NT2/D1 (cell line): Measurements from ENCODE around the gene DDX23.

Experiments used
- DNase-seq: peaks from one replicate; pipeline ENCODE4 v3.0.0-alpha.2; 2011; ENCODE audit warnings: low read depth, low spot score
- H3K27me3 ChIP-seq: 2 replicates; pipeline ENCODE4 v1.6.0; 2011; ENCODE audit warnings: mild to moderate bottlenecking; ENCODE audit not compliant: insufficient read length, insufficient read depth
- H3K36me3 ChIP-seq: 2 replicates; pipeline ENCODE4 v1.6.1; 2011; ENCODE audit warnings: mild to moderate bottlenecking, low read length, mixed read lengths; ENCODE audit not compliant: insufficient read depth, insufficient read length
- H3K4me1 ChIP-seq: 2 replicates; pipeline ENCODE4 v1.5.1; 2011; ENCODE audit not compliant: insufficient read depth, insufficient read length
- H3K4me3 ChIP-seq: 2 replicates; pipeline ENCODE4 v1.5.1; 2011; ENCODE audit warnings: low read depth; ENCODE audit not compliant: insufficient read length
- H3K9ac ChIP-seq: 2 replicates; pipeline ENCODE4 v1.6.0; 2011; ENCODE audit warnings: low read depth; ENCODE audit not compliant: insufficient read length
- H3K9me3 ChIP-seq: 2 replicates; pipeline ENCODE4 v1.5.1; 2011; ENCODE audit warnings: mild to moderate bottlenecking, low read length; ENCODE audit not compliant: insufficient read depth
- SUZ12 ChIP-seq: IDR thresholded peaks from 2 replicates; pipeline ENCODE4 v1.6.1; 2011; ENCODE audit not compliant: insufficient read length, insufficient read depth; ENCODE audit errors: extremely low read depth
- YY1 ChIP-seq: IDR thresholded peaks from 2 replicates; pipeline ENCODE4 v1.6.1; 2011; ENCODE audit not compliant: insufficient read length, insufficient read depth
- ZNF274 ChIP-seq: IDR thresholded peaks from 2 replicates; pipeline ENCODE4 v1.6.1; 2011; ENCODE audit warnings: mild to moderate bottlenecking, low read depth, low read length

DDX23 gene

DNA sequence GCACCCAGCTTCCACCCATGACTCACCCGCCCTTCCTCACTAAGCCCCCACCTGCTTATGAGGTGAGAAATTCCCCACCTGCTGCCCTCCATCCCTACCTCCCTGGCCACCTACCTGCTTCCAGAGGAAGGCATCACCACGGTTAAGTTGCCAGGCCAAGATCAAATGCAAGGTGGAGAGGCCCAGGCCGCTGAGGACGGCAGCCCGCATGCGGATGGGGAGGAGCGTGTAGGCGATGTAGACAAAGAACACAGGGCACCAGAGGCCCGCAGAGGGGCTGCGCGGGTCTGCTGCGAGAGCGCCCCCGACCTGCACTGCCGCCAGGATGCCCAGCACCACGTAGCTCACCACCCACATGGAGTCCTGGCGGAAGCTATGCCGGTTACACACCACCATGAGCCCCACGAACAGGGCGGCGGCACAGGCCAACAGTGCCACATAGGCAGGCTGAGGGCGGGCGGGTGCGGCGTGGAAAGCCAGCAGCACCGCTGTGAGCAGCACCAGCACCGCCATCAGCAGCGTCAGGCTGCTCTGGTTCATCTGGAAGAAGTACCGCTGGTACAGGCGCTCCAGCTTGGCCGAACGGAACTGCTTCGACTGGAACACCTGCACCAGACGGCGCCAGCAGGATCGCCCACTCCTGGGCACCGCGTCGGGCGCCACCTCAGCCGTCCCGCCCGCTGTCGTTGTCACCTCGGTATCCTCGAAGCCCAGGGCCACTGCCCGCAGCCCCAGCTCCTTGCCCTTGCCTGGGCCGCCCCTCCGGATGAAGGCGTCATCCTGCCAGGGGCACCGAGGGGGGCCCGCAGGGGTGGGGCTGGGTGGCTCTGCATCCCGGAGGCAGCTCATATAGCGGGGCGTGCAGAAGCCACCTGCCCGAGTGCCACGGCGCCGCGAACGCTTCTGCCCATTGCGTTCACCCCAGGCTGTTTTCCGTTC is 69.2 kb downstream of the DDX23 start:
- no peak overlapping the region for H3K9ac ChIP-seq
- TF ChIP-seq SUZ12, result no peak
- no peak for TF ChIP-seq ZNF274
- TF ChIP-seq YY1, result no peak
- H3K4me3 ChIP-seq, result no peak overlapping the region
- no peaks in the 10 kb centered on the region for H3K9me3 ChIP-seq
- H3K36me3 ChIP-seq, result peaks cover 26% of the 10 kb centered on the region
- peaks cover 19% of the 10 kb centered on the region for H3K4me1 ChIP-seq
- no peak for DNase-seq
- no peaks in the 10 kb centered on the region for H3K27me3 ChIP-seq

DNA sequence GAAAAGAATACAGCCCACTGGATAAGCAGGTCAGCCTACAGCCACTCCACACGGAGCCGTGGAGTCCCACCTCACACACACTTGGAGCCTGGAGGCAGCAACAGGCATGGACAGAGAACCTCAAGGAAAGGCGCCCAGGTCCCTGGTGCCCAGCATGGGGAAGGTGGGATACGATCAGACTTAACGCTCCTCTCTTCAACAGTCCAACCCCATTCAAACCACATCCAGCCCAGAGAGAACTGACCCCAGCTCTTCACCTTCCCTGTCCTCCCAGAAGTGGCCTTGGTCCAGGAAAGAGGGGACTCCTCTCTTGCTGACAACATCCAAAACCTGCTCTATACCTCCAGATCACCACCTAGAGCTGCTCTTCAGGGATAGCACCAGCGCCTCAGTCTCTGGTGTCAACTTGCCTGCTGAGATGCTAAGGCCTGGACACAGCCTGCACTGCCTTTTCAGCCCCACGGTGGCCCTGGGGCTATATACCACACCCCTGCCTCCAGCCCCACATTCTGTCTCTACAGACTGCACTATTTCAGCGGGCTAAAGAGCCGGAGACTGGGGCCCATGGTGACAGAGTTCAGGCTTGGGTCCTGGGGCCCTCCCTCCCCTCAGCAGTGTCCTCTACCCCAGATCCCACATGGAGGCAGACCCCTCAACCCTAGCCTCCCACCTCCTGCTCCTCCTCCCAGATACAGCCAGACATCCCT is 70.1 kb downstream of the DDX23 start:
- Histone ChIP-seq H3K27me3 (no peaks in the 10 kb centered on the region), H3K4me3 (no peak overlapping the region), H3K4me1 (peaks cover 26% of the 10 kb centered on the region), H3K9ac (no peak overlapping the region), H3K36me3 (peaks cover 35% of the 10 kb centered on the region), H3K9me3 (no peaks in the 10 kb centered on the region)
- TF ChIP-seq SUZ12 (no peak), ZNF274 (no peak), YY1 (no peak)
- no peak for DNase-seq

DNA sequence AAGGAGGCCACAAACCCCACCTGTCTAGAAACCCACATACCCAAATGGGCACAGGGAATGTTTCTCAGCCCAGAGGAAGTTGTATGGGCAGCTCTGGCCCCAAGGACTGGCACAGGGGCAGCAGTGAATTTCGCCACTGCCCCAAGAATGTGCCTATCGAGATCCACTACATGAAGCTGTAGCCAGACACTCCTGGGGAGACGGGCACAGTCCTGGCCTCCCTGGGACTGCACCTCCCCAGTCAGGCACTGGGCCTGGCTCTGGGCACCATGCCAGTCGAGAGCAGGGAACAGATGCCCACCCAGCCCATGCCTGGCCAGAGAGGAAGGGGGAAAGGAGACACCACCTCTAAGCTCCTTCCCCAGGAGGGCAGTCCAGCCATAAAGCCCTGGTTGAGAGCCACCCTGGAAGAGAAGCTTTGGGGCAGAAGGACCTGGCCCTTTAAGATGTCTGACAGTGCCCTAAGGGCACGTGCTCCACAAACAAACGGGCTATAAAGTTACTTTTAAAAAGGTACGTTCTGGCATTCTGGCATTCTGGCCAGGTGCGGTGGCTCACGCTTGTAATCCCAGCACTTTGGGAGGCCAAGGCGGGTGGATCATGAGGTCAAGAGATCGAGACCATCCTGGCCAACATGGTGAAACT is 71.5 kb downstream of the DDX23 start:
- Histone ChIP-seq H3K4me1 (peaks cover 26% of the 10 kb centered on the region), H3K4me3 (no peak overlapping the region), H3K27me3 (no peaks in the 10 kb centered on the region), H3K9me3 (no peaks in the 10 kb centered on the region), H3K36me3 (peaks cover 45% of the 10 kb centered on the region), H3K9ac (peak overlapping the region; percentile 4)
- DNase-seq, result no peak
- TF ChIP-seq SUZ12, result no peak
- TF ChIP-seq YY1, result no peak
- TF ChIP-seq ZNF274, result no peak

DNA sequence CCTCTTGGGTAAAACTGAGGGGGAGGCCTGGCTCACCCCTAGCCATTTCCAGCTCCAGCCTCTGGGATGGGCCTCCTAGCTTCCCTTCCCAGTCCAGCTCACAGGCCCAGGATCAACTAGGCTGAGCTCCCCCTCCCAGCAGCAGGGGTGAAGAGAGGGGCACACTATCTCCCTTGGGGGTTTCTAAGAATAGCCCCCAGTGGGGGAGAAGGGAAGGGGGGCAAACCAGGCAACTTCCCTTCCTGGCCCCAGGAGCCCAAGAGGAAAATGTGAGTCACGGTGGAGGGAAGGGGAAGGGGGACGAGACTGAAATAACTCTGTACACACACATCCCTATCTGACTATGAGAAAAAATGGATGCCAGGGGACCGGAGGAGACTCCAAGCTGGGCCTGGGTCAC is 72.1 kb downstream of the DDX23 start:
- Histone ChIP-seq H3K9me3 (no peaks in the 10 kb centered on the region), H3K4me3 (no peak overlapping the region)
- DNase-seq, result no peak

More for the DNA sequence above, 72.1 kb downstream of the DDX23 start:
- H3K4me1 ChIP-seq, result peaks cover 26% of the 10 kb centered on the region
- H3K9ac ChIP-seq, result peak overlapping the region; percentile 4
- peaks cover 52% of the 10 kb centered on the region for H3K36me3 ChIP-seq
- TF ChIP-seq SUZ12, result no peak
- no peak for TF ChIP-seq YY1
- no peak for TF ChIP-seq ZNF274
- H3K27me3 ChIP-seq, result no peaks in the 10 kb centered on the region
